Measurements from ENCODE around the gene CHRNE.

Gene CHRNE

GRCh38 chr17:4861052-4861451 lies 41.8 kb downstream of the CHRNE start:
- TF ChIP-seq MAX (IDR thresholded peaks at IDR 0.05) (no peak), TAF1 (IDR thresholded peaks at IDR 0.05; ENCODE audit: low read depth) (no peak), EGR1 (IDR thresholded peaks at IDR 0.05) (no peak)

- no peak for TF ChIP-seq NFIC (IDR thresholded peaks at IDR 0.05)
- TF ChIP-seq CEBPB (IDR thresholded peaks at IDR 0.05) = no peak
- no peak for TF ChIP-seq RAD21 (IDR thresholded peaks at IDR 0.05; ENCODE audit: low read depth)
- TF ChIP-seq EGR1 (IDR thresholded peaks at IDR 0.05) = no peak
- no peak for TF ChIP-seq ZBTB7A (IDR thresholded peaks at IDR 0.05; ENCODE audit: low read depth)
- no peak for TF ChIP-seq MAX (IDR thresholded peaks at IDR 0.05)
- no peak for TF ChIP-seq EP300 (IDR thresholded peaks at IDR 0.05; ENCODE audit: borderline replicate concordance)
- no peak for TF ChIP-seq TCF12 (IDR thresholded peaks at IDR 0.05; ENCODE audit: low read depth)
- no peak for TF ChIP-seq FOXM1 (IDR thresholded peaks at IDR 0.05; ENCODE audit: borderline replicate concordance, low read depth)
Measured at GRCh38 chr17:4860651-4861050, 42.2 kb downstream of the CHRNE start.

GRCh38 chr17:4859816-4860625 lies 42.9 kb downstream of the CHRNE start:
- TF ChIP-seq EP300 (IDR thresholded peaks at IDR 0.05; ENCODE audit: borderline replicate concordance) (no peak), TAF1 (IDR thresholded peaks at IDR 0.05; ENCODE audit: low read depth) (no peak), CEBPB (IDR thresholded peaks at IDR 0.05) (no peak), EGR1 (IDR thresholded peaks at IDR 0.05) (no peak), FOXM1 (IDR thresholded peaks at IDR 0.05; ENCODE audit: borderline replicate concordance, low read depth) (no peak), CREB1 (IDR thresholded peaks at IDR 0.05; ENCODE audit: low read depth) (no peak), REST (IDR thresholded peaks at IDR 0.05; ENCODE audit: low read depth) (no peak), TEAD4 (IDR thresholded peaks at IDR 0.05) (no peak), TCF12 (IDR thresholded peaks at IDR 0.05; ENCODE audit: low read depth) (no peak), YY1 (IDR thresholded peaks at IDR 0.05; ENCODE audit: low read depth) (no peak), ZBTB7A (IDR thresholded peaks at IDR 0.05; ENCODE audit: low read depth) (no peak), USF1 (IDR thresholded peaks at IDR 0.05) (no peak)

- TF ChIP-seq NFIC (IDR thresholded peaks at IDR 0.05) = no peak
- no peak for TF ChIP-seq REST (IDR thresholded peaks at IDR 0.05; ENCODE audit: low read depth)
- TF ChIP-seq CREB1 (IDR thresholded peaks at IDR 0.05; ENCODE audit: low read depth) = no peak
- no peak for TF ChIP-seq MAX (IDR thresholded peaks at IDR 0.05)
- no peak for TF ChIP-seq USF1 (IDR thresholded peaks at IDR 0.05)
- TF ChIP-seq YY1 (IDR thresholded peaks at IDR 0.05; ENCODE audit: low read depth) = no peak
- no peak for TF ChIP-seq EGR1 (IDR thresholded peaks at IDR 0.05)
- TF ChIP-seq ZBTB7A (IDR thresholded peaks at IDR 0.05; ENCODE audit: low read depth) = no peak
- no peak for TF ChIP-seq EP300 (IDR thresholded peaks at IDR 0.05; ENCODE audit: borderline replicate concordance)
- TF ChIP-seq TEAD4 (IDR thresholded peaks at IDR 0.05) = no peak
- TF ChIP-seq CEBPB (IDR thresholded peaks at IDR 0.05) = no peak
- TF ChIP-seq FOXM1 (IDR thresholded peaks at IDR 0.05; ENCODE audit: borderline replicate concordance, low read depth) = no peak
Measured at GRCh38 chr17:4858882-4859260, 44.0 kb downstream of the CHRNE start.

- TF ChIP-seq REST (IDR thresholded peaks at IDR 0.05; ENCODE audit: low read depth) = no peak
- TF ChIP-seq CREB1 (IDR thresholded peaks at IDR 0.05; ENCODE audit: low read depth) = no peak
- TF ChIP-seq YY1 (IDR thresholded peaks at IDR 0.05; ENCODE audit: low read depth) = no peak
- no peak for TF ChIP-seq EGR1 (IDR thresholded peaks at IDR 0.05)
Measured at GRCh38 chr17:4858068-4858881, 44.6 kb downstream of the CHRNE start.

Data from Ishikawa (cell line).